ENCODE data around the gene NFIC.
"Not testable (repeated sequence)": the region's sequence is repeated elsewhere in the genome, so short reads cannot be mapped to it uniquely, and the experiment has no call there.

The NFIC gene

DNA sequence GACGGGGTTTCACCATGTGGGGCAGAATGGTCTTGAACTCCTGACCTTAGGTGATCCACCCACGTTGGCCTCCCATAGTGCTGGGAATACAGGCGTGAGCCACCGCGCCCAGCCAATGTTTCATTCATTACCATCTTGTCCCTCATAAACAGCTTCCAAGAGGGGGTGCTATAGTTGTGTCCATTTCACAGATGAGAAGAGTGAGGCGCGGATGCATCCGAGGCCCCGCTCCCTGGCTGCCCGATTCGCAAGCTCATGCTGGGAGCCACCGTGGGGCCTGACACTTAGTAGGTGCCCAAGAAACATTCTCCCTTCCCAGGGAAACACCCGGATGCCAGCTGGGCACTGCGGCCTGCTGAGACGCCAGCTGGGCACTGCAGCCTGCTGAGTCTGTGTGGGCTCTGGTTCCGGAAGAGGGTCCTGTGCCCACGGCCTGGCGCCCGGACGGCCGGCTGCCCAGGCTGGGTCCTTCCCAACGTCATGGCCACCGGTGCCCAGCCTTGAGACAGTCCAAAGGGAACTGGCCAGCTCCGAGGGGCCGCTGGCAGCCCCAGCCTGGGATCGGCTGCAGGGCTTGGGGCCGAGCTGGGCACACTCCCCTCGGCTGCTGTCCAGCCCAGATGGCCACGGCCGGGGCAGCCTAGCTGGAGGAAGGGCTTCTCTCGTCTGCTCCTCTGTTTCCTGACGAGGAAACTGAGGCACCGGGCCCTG is 54.7 kb downstream of the NFIC start:
- no peak for DNase-seq (ENCODE audit: low read depth, low spot score)

DNA sequence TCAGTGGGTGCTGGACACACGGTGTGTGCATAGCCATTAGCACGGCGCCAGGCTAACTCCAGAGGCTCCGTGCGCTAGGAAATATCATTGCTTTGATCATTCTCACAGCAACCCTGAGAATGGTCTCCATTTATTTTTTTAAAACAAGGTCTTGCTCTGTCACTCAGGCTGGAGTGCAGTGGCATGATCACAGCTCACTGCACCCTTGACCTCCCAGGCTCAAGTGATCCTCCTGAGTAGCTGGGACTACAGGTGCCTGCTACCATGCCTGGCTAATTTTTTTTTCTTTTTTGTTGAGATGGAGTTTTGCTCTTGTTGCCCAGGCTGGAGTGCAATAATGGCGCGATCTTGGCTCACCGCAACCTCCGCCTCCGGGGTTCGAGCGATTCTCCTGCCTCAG is 55.3 kb downstream of the NFIC start:
- not testable (repeated sequence) for DNase-seq (ENCODE audit: low read depth, low spot score)

GRCh38 chr19:3423183-3423829 is 56.9 kb downstream of the NFIC start:
- no peak for DNase-seq (ENCODE audit: low read depth, low spot score)

GRCh38 chr19:3426433-3426832 is 60.0 kb downstream of the NFIC start:
- DNase-seq (ENCODE audit: low read depth, low spot score), result no peak

DNA sequence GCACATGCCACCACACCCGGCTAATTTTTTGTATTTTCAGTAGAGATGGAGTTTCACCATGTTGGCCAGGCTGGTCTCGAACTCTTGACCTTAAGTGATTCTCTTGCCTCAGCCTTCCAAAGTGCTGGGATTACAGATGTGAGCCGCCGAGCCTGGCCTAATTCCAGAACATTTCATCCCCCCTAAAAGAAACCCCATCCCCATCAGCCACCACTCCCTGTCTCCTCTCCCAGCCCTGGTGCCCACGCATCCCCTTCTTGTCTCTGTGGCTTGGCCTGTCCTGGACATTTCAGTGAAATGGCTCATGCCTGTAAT is 63.9 kb downstream of the NFIC start:
- DNase-seq (ENCODE audit: low read depth, low spot score), result not testable (repeated sequence)

DNA sequence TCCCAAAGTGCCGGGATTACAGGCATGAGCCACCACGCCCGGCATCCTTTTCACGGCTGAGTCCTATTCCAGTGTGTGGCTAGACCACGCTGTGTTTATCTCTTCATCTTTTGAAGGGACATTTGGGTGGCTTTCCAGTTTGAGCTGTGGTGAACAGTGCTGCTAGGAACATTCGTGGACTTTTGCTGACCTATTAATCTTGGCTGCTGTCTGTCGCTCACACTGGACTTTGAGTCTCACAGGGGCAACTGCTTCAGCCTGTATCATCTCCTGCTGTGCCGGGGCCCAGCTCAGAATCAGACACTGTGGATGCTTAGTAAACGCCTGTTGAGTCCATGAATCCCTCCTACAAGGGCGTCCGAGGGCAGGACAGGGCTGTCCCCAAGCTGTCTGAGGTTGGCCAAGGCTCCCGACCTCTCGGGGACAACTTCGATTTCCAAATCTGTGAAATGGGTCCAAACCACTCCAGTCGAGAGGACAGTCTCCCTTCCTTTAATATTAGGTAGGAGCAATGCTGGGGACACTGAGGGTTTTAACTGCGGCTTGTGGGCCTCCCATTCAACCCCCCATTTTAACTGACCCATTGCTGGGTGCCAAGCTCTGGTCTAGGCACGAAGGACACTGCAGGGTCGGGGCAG is 65.5 kb downstream of the NFIC start:
- no peak for DNase-seq (ENCODE audit: low read depth, low spot score)

DNA sequence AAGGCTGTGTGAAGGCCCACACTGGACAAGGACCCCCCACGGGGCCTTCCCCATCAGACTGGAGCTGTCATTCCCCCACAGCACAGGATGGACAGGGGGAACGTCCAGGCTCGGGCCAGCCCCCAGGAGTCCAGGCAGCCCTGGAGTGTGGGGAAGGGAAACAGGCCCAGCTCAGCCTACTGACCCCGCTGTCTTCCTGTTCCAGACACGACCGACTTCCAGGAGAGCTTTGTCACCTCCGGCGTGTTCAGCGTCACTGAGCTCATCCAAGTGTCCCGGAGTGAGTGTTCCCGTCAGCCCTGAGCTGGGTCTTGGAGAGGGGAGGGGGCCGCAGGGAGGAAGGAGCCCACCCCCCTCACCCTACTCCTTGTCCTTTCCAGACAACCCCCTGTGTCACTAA is 66.9 kb downstream of the NFIC start:
- no peak for DNase-seq (ENCODE audit: low read depth, low spot score)

DNA sequence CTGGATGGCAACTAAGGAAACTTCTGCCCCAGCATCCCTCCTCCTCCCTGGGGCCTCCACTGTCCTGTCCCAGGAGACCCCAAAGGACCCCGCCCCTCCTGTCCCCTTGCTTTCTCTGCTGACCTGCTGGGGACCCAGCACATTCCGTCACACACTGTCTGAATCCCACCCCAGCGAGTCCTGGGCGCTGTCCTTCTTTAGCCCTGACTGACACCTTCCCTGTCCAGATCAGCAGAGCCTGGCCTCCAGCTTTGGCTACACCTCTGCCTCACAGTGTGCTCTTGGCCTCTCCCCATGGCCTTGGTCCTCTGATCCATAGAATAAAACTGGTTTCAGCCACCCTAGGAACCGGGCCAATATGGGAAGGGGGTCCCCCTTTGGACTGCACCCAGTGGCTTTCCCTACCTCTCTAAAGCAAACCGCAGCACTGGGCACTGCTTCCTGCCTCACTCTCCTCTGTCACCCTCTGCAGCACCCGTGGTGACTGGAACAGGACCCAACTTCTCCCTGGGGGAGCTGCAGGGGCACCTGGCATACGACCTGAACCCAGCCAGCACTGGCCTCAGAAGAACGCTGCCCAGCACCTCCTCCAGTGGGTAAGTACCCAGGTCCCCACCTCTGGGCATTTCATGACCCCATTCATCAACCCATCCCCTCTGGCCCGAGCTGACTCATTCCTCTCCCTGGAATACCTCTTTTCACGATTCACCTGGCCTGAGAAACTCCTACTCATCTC is 67.6 kb downstream of the NFIC start:
- no peak for DNase-seq (ENCODE audit: low read depth, low spot score)

- peak; percentile 98 for DNase-seq (ENCODE audit: low read depth, low spot score)
Measured at GRCh38 chr19:3434630-3435553, 68.5 kb downstream of the NFIC start.

GRCh38 chr19:3440082-3440481 is 73.7 kb downstream of the NFIC start:
- DNase-seq (ENCODE audit: low read depth, low spot score), result peak; percentile 61

DNA sequence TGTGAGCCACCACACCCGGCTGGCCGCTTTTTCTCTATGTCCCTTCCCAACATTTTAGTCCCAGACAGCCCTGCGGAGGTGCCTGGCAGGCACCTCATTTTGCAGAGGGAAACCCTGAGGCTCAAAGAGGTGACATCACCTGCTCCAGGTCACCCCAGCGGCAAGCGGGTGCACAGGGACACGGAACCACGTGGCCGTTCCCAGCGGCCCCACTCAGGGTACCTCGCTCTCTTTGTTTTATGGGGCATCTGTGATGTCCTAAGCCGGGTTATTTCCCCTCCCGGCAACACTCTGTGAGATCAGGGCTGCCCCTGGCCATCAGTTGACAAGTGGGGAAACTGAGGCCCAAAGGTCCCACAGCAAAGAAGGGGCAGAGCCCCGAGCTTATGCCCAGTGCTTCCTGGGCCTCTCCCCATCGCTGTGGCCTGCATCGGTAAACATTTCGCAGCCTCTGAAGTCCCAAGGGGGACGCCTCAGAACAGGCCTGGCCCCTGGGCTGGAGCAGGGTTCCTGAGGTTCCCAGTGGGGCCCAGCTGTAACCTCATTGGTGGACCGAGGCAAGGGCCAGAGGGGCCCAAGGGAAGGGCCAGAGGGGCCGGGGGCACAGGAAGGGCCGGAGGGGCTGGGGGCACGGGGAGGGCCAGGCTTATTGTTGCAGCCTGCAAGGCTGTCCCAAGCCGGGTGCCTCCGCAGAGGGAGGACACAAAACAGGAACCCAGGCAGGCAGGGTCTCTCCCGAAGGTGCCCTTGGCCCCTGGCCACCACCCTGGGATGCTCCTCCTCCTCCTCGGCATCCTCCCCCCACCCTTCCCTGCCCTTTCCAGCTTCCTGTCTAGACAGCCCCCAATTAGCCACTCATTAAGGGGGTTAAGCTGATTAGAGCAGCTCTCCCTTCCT is 75.0 kb downstream of the NFIC start:
- no peak for DNase-seq (ENCODE audit: low read depth, low spot score)

DNA sequence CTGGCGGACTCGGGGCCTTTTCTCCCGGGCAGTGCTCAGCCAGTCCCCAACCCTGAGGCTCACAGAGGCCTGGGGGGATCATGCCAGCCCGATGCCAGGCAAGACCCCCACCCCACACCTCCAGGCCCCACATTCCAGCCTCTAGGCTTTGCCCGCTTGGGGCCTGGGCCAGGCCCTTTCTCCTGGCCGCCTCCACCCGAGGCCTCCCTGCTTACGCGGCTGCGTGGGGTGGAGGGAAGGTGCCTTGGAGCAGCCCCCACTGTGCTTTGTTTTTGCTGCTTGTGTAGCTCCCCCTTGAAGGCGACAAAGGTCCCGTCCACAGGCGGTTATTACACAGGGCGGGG is 75.6 kb downstream of the NFIC start:
- no peak for DNase-seq (ENCODE audit: low read depth, low spot score)

GRCh38 chr19:3442487-3443071 is 76.2 kb downstream of the NFIC start:
- no peak for DNase-seq (ENCODE audit: low read depth, low spot score)

DNA sequence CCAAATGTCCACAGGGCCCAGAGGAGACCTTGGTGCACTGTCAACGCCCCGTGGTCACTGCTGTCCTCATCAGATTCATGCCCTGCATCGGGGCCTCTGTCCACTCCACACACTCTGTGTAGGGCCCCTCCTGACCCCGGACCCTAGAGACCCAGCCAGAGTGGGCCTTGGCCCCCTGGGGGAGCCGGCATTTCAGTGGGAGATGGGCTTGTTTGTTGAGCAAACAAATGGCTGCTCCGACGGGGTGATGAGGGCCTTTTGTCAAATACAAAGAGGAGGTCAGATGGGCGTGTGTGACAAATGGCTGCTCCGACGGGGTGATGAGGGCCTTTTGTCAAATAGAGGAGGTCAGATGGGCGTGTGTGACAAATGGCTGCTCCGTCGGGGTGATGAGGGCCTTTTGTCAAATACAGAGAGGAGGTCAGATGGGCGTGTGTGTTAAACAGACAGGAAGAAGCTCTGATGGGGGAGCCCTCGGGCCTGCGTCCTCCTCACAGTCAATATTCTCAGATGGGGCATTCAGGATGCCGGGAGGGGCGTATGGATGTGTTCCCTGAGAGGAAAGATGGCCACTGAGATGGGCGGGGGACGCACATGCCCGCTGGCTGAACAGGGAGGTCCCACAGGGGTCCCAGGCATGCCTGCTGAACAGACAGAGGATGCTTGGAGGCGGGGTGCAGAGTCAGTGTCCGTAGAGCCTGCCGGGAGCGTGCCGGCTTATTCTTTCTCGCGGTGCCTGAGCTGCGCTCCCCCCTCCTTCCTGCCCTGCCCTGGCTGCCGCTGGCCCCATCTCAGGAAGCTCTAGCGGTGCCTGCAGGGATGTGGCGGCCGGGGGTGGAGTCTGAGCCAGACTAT is 77.7 kb downstream of the NFIC start:
- peak; percentile 83 for DNase-seq (ENCODE audit: low read depth, low spot score)

- no peak for DNase-seq (ENCODE audit: low read depth, low spot score)
Measured at GRCh38 chr19:3444695-3445234, 78.4 kb downstream of the NFIC start.

- not testable (repeated sequence) for DNase-seq (ENCODE audit: low read depth, low spot score)
Measured at GRCh38 chr19:3446657-3447056, 80.3 kb downstream of the NFIC start.

DNA sequence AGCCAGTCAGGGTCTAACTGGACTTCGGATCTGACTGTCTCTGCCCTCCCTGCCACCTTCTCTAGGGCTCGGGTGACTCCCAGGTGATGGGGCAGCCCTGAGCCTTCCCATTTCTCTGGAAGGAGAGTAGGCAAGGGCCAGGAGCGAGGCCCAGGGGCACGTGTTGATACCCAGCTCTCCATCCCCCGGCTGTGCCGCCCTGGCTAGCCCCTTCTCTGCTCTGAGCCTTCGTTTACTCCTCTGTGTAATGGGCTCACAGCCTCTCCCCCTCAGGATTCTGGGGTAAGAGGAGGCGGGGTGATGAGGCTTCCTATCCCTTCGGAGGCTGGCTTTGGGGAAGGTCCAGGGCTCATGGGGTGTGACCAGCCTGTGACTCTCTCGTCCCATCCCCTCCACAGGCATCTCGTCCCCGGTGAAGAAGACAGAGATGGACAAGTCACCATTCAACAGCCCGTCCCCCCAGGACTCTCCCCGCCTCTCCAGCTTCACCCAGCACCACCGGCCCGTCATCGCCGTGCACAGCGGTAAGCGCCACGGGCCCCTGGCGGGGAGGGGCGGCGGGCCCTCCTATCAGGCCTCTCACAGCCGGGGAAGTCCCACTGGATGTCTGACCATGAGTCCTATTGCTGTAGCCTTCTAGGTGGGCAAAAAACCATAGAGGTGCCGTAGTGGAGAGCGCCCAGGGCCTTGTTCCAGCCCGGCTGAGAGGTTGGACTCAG is 82.4 kb downstream of the NFIC start:
- DNase-seq (ENCODE audit: low read depth, low spot score), result no peak

GRCh38 chr19:3450796-3451411 is 84.5 kb downstream of the NFIC start:
- peak; percentile 44 for DNase-seq (ENCODE audit: low read depth, low spot score)

Data from ELF-1 (cell line).